DMS153 treated with DMSO at 0.1 percent for 48 hours (cell line): ENCODE results near the gene CLIC1.
A peak's percentile ranks its signal among the peaks of the same experiment; 100 is the strongest.
"Not testable (repeated sequence)": the region's sequence is repeated elsewhere in the genome, so short reads cannot be mapped to it uniquely, and the experiment has no call there.

Source experiments
- DNase-seq: peaks from one replicate; lab custom pipeline; 2025; ENCODE audit not compliant: unreplicated experiment; lab: John Stamatoyannopoulos, UW

Gene CLIC1

GRCh38 chr6:31723980-31724691 lies 12.2 kb downstream of the CLIC1 start:
- no peak for DNase-seq

- DNase-seq, result no peak
Observed at GRCh38 chr6:31723245-31723979, 12.9 kb downstream of the CLIC1 start, which contains the start of gene MPIG6B. MPIG6B (plus strand) TSS chr6:31723373; CDS start chr6:31723384, 11 bp downstream.

- no peak for DNase-seq
Observed at GRCh38 chr6:31722173-31722572, 14.2 kb downstream of the CLIC1 start.

- no peak for DNase-seq
Observed at GRCh38 chr6:31721351-31722020, 14.8 kb downstream of the CLIC1 start, which contains the start of gene LY6G6C. LY6G6C (minus strand) TSS chr6:31721746; CDS start chr6:31721679, 67 bp downstream.

GRCh38 chr6:31720196-31720770 lies 16.0 kb downstream of the CLIC1 start:
- DNase-seq, result no peak

GRCh38 chr6:31719001-31719400 lies 17.3 kb downstream of the CLIC1 start:
- DNase-seq, result no peak

GRCh38 chr6:31718265-31718664 lies 18.1 kb downstream of the CLIC1 start:
- peak; percentile 42 for DNase-seq

GRCh38 chr6:31717499-31718222 lies 18.7 kb downstream of the CLIC1 start:
- no peak for DNase-seq

GRCh38 chr6:31715022-31715958 lies 21.0 kb downstream of the CLIC1 start, which contains the start of gene LY6G6D:
LY6G6D (plus strand) TSS chr6:31715348; CDS start chr6:31715356, 8 bp downstream.
- DNase-seq, result no peak

- DNase-seq, result no peak
Observed at GRCh38 chr6:31713991-31714684, 22.2 kb downstream of the CLIC1 start.

- no peak for DNase-seq
Observed at GRCh38 chr6:31713465-31713864, 22.9 kb downstream of the CLIC1 start.

- no peak for DNase-seq
Observed at GRCh38 chr6:31712296-31712695, 24.0 kb downstream of the CLIC1 start.

GRCh38 chr6:31711233-31711632 lies 25.1 kb downstream of the CLIC1 start:
- no peak for DNase-seq

- no peak for DNase-seq
Observed at GRCh38 chr6:31710523-31711219, 25.7 kb downstream of the CLIC1 start.

GRCh38 chr6:31709157-31709556 lies 27.2 kb downstream of the CLIC1 start:
- not testable (repeated sequence) for DNase-seq

GRCh38 chr6:31708224-31708623 lies 28.1 kb downstream of the CLIC1 start:
- DNase-seq, result no peak

- DNase-seq, result no peak
Observed at GRCh38 chr6:31707701-31708100, 28.6 kb downstream of the CLIC1 start.

- DNase-seq, result no peak
Observed at GRCh38 chr6:31706599-31706998, 29.7 kb downstream of the CLIC1 start, which contains the start of gene LY6G6F. LY6G6F (plus strand) TSS chr6:31706866; CDS start chr6:31706907, 41 bp downstream.
